Ishikawa (cell line): ENCODE results near the gene SEL1L2.

ENCODE experiments used
- CEBPB ChIP-seq: IDR thresholded peaks from 2 replicates; pipeline ENCODE4 v1.6.1; 2012
- CREB1 ChIP-seq: IDR thresholded peaks from 2 replicates; pipeline ENCODE4 v1.6.1; 2012; ENCODE audit warnings: low read depth
- EGR1 ChIP-seq: IDR thresholded peaks from 2 replicates; pipeline ENCODE4 v1.6.1; 2012
- EP300 ChIP-seq: IDR thresholded peaks from 2 replicates; pipeline ENCODE4 v1.6.1; 2012; ENCODE audit warnings: borderline replicate concordance
- FOXM1 ChIP-seq: IDR thresholded peaks from 2 replicates; pipeline ENCODE4 v1.6.1; 2012; ENCODE audit warnings: low read depth, borderline replicate concordance
- MAX ChIP-seq: IDR thresholded peaks from 2 replicates; pipeline ENCODE4 v1.6.1; 2012
- NFIC ChIP-seq: IDR thresholded peaks from 2 replicates; pipeline ENCODE4 v1.6.1; 2012
- RAD21 ChIP-seq: IDR thresholded peaks from 2 replicates; pipeline ENCODE4 v1.6.1; 2012; ENCODE audit warnings: low read depth
- TAF1 ChIP-seq: IDR thresholded peaks from 2 replicates; pipeline ENCODE4 v1.6.1; 2012; ENCODE audit warnings: low read depth, mild to moderate bottlenecking
- TCF12 ChIP-seq: IDR thresholded peaks from 2 replicates; pipeline ENCODE4 v1.6.1; 2012; ENCODE audit warnings: low read depth
- TEAD4 ChIP-seq: IDR thresholded peaks from 2 replicates; pipeline ENCODE4 v1.6.1; 2012
- USF1 ChIP-seq: IDR thresholded peaks from 2 replicates; pipeline ENCODE4 v1.6.1; 2012
- YY1 ChIP-seq: IDR thresholded peaks from 2 replicates; pipeline ENCODE4 v1.6.1; 2012; ENCODE audit warnings: low read depth
- ZBTB7A ChIP-seq: IDR thresholded peaks from 2 replicates; pipeline ENCODE4 v1.6.1; 2012; ENCODE audit warnings: low read depth
- TF ChIP-seq, protein P1 (sequence below): IDR thresholded peaks from 2 replicates; pipeline ENCODE4 v1.6.1; 2012; ENCODE audit warnings: low read depth, mild to moderate bottlenecking

The SEL1L2 gene

GRCh38 chr20:13838664-13839063 is 151.8 kb downstream of the SEL1L2 start:
- TF ChIP-seq TAF1 = no peak
- no peak for TF ChIP-seq RAD21
- TF ChIP-seq ZBTB7A = no peak

GRCh38 chr20:13831476-13831875 is 158.9 kb downstream of the SEL1L2 start:
- TF ChIP-seq CEBPB = no peak
- TF ChIP-seq CREB1 = no peak
- TF ChIP-seq EP300 = no peak
- no peak for TF ChIP-seq ZBTB7A
- TF ChIP-seq MAX = no peak
- TF ChIP-seq TAF1 = no peak
- TF ChIP-seq, protein P1, sequence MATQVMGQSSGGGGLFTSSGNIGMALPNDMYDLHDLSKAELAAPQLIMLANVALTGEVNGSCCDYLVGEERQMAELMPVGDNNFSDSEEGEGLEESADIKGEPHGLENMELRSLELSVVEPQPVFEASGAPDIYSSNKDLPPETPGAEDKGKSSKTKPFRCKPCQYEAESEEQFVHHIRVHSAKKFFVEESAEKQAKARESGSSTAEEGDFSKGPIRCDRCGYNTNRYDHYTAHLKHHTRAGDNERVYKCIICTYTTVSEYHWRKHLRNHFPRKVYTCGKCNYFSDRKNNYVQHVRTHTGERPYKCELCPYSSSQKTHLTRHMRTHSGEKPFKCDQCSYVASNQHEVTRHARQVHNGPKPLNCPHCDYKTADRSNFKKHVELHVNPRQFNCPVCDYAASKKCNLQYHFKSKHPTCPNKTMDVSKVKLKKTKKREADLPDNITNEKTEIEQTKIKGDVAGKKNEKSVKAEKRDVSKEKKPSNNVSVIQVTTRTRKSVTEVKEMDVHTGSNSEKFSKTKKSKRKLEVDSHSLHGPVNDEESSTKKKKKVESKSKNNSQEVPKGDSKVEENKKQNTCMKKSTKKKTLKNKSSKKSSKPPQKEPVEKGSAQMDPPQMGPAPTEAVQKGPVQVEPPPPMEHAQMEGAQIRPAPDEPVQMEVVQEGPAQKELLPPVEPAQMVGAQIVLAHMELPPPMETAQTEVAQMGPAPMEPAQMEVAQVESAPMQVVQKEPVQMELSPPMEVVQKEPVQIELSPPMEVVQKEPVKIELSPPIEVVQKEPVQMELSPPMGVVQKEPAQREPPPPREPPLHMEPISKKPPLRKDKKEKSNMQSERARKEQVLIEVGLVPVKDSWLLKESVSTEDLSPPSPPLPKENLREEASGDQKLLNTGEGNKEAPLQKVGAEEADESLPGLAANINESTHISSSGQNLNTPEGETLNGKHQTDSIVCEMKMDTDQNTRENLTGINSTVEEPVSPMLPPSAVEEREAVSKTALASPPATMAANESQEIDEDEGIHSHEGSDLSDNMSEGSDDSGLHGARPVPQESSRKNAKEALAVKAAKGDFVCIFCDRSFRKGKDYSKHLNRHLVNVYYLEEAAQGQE = no peak
- no peak for TF ChIP-seq USF1

DNA sequence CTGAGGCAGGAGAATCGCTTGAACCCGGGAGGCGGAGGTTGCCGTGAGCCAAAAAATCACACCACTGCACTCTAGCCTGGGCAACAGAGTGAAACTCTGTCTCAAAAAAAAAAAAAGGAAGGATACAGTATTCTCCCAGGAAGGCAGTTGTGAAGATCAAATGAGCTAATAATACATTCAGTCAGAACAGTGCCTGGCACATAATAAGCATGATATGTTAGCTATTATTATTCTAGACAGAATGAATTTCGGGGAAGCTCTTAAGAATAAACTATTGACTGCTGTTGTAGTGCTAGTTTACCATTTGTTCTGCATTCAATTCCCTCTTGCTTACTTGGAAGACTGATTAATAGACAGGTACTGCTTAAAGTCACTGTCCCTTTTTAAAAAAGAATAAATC is 164.9 kb downstream of the SEL1L2 start:
- no peak for TF ChIP-seq TCF12

- TF ChIP-seq, protein P1 = no peak
- TF ChIP-seq CREB1 (no peak), CEBPB (no peak), EP300 (no peak), NFIC (no peak), TEAD4 (no peak), EGR1 (no peak)
These were observed 166.0 kb downstream of the SEL1L2 start for GRCh38 chr20:13824459-13824858.

DNA sequence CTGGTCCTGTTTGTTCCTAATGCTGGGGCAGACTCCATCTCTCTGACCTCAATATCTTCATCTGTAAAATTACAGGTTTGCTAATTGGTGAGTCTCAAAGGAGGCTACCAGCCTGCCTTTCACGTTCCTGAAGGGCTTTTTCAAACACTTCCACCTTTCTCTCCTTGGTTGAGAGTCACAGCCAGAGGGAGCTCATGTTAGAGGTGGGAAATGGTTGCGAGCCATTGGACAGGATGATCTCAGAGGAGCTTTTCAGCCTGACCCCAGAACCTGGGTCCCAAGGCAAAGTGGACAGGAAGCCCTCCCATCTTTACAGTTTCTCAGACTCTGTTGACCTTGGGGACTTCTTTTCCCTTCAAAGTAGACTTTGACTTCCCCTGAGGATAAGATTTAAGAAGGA is 168.0 kb downstream of the SEL1L2 start:
- TF ChIP-seq USF1 = no peak
- TF ChIP-seq TAF1 = no peak
- no peak for TF ChIP-seq ZBTB7A
- no peak for TF ChIP-seq CREB1
- no peak for TF ChIP-seq CEBPB
- no peak for TF ChIP-seq RAD21
- TF ChIP-seq, protein P1 = no peak
- TF ChIP-seq MAX = no peak
- no peak for TF ChIP-seq TEAD4
- no peak for TF ChIP-seq TCF12

GRCh38 chr20:13821876-13822275 is 168.5 kb downstream of the SEL1L2 start:
- no peak for TF ChIP-seq CEBPB
- TF ChIP-seq ZBTB7A = no peak
- no peak for TF ChIP-seq USF1
- TF ChIP-seq MAX = no peak
- no peak for TF ChIP-seq EP300
- TF ChIP-seq YY1 = no peak
- no peak for TF ChIP-seq RAD21
- TF ChIP-seq TEAD4 = no peak
- no peak for TF ChIP-seq FOXM1
- TF ChIP-seq CREB1 = no peak
- TF ChIP-seq NFIC = no peak
- TF ChIP-seq TAF1 = no peak
- TF ChIP-seq TCF12 = no peak
- TF ChIP-seq EGR1 = no peak
- TF ChIP-seq, protein P1 = no peak
